H1 (cell line): ENCODE data around the gene TBC1D7. TPM values are rescaled to one million over a fixed set of nuclear protein-coding genes. Genes with fewer than 3 reads are reported as not detected.
A peak's percentile ranks its signal among the peaks of the same experiment; 100 is the strongest.

Experiments
- CTCF ChIA-PET: fragments of 300-600 bp; sonication (Branson Sonifier 250); formaldehyde crosslinking; loops from one replicate; lab custom pipeline; 2021; ENCODE audit not compliant: partially characterized antibody; lab: Charles Lee
- POLR2A ChIA-PET: fragments of 300-600 bp; sonication (Branson Sonifier 250); formaldehyde crosslinking; loops from one replicate; lab custom pipeline; 2021; ENCODE audit warnings: inconsistent platforms; ENCODE audit not compliant: partially characterized antibody; lab: Charles Lee
- DNase-seq, 2 experiments: peaks; one replicate each; pipeline versions ENCODE4 v3.0.0 to v3.0.0-alpha.2; 2010 to 2022; ENCODE audit warnings: low spot score in 2 of 2, low read depth in 1 of 2, mixed read lengths in 1 of 2
- FAIRE-seq: peaks from 2 replicates; lab custom pipeline; 2011; peaks lifted over from hg19 to GRCh38; lab: Jason Lieb, UNC
- H2AFZ ChIP-seq: 2 replicates; pipeline ENCODE4 v1.8.1; 2012; ENCODE audit warnings: low read length, inconsistent platforms
- H2AK5ac ChIP-seq: 2 replicates; pipeline ENCODE4 v1.6.1; 2013; ENCODE audit warnings: low read depth, low read length
- H2BK120ac ChIP-seq: replicated peaks from 2 replicates; pipeline ENCODE3; 2013; ENCODE audit warnings: low read depth, low read length, inconsistent platforms
- H2BK12ac ChIP-seq: 2 replicates; pipeline ENCODE4 v1.6.1; 2013; ENCODE audit warnings: low read depth, low read length
- H2BK15ac ChIP-seq: 2 replicates; pipeline ENCODE4 v1.6.1; 2013; ENCODE audit warnings: low read length
- H2BK20ac ChIP-seq: 2 replicates; pipeline ENCODE4 v1.6.1; 2013; ENCODE audit warnings: low read length
- H2BK5ac ChIP-seq: 2 replicates; pipeline ENCODE4 v1.6.1; 2013; ENCODE audit warnings: low read depth, low read length
- H3K14ac ChIP-seq: 2 replicates; pipeline ENCODE4 v1.6.1; 2013; ENCODE audit warnings: inconsistent platforms; ENCODE audit not compliant: insufficient read length
- H3K18ac ChIP-seq: 2 replicates; pipeline ENCODE4 v1.6.1; 2013; ENCODE audit warnings: low read length; ENCODE audit errors: extremely low read depth
- H3K23ac ChIP-seq: 2 replicates; pipeline ENCODE4 v1.6.1; 2013; ENCODE audit warnings: inconsistent platforms; ENCODE audit not compliant: insufficient read length
- H3K23me2 ChIP-seq: 2 replicates; pipeline ENCODE4 v1.6.1; 2013; ENCODE audit warnings: low read depth, low read length
- H3K27ac ChIP-seq: 2 replicates; pipeline ENCODE4 v1.6.1; 2011; ENCODE audit warnings: low read depth, low read length, inconsistent platforms
- H3K27me3 ChIP-seq, 4 experiments: replicated peaks in 1 of 4; 1 replicate in 1 of 4; 2 replicates in 3 of 4; pipeline versions ENCODE4 v1.6.1 to v1.8.1; 2011 to 2013; ENCODE audit warnings: low read length in 3 of 4, mild to moderate bottlenecking in 3 of 4, inconsistent platforms in 2 of 4, mixed read lengths in 2 of 4, moderate library complexity in 1 of 4; ENCODE audit not compliant: control insufficient read depth in 3 of 4, insufficient read depth in 3 of 4; ENCODE audit errors: extremely low read depth in 1 of 4
- H3K36me3 ChIP-seq, 4 experiments: 2 replicates each; pipeline versions ENCODE4 v1.6.1 to v1.8.1; 2011 to 2013; ENCODE audit warnings: mild to moderate bottlenecking in 4 of 4, low read length in 3 of 4, moderate library complexity in 2 of 4, control low read depth in 1 of 4, inconsistent platforms in 1 of 4; ENCODE audit not compliant: insufficient read depth in 4 of 4, control insufficient read depth in 2 of 4
- H3K4ac ChIP-seq: replicated peaks from 2 replicates; pipeline ENCODE3; 2013; ENCODE audit warnings: low read length, low read depth, mixed read lengths, inconsistent platforms; ENCODE audit not compliant: insufficient read length
- H3K4me1 ChIP-seq, 4 experiments: replicated peaks in 1 of 4; 1 replicate in 1 of 4; 2 replicates in 3 of 4; pipeline versions ENCODE4 v1.6.1 to v1.8.1; 2011 to 2013; ENCODE audit warnings: low read length in 3 of 4, inconsistent platforms in 2 of 4, mixed read lengths in 1 of 4; ENCODE audit not compliant: insufficient read depth in 4 of 4, control insufficient read depth in 3 of 4
- H3K4me2 ChIP-seq, 2 experiments: 2 replicates each; pipeline versions ENCODE4 v1.6.1 to v1.8.1; 2011 to 2013; ENCODE audit warnings: low read depth in 2 of 2, low read length in 2 of 2, control low read depth in 1 of 2, inconsistent platforms in 1 of 2, mild to moderate bottlenecking in 1 of 2; ENCODE audit not compliant: insufficient read depth in 1 of 2
- H3K4me3 ChIP-seq, 4 experiments: fragments of 200-600, 300-600 bp in 1 of 4; sonication (generic), shearing (Covaris generic), sonication (Bioruptor Twin) in 1 of 4; 2 replicates each; pipeline versions ENCODE4 v1.5.1 to v1.8.1; 2011 to 2016; ENCODE audit warnings: low read length in 4 of 4, low read depth in 3 of 4, control low read depth in 2 of 4, inconsistent platforms in 2 of 4, mild to moderate bottlenecking in 2 of 4, mixed read lengths in 1 of 4, moderate library complexity in 1 of 4; ENCODE audit not compliant: insufficient read depth in 2 of 4; ENCODE audit errors: extremely low read depth in 1 of 4
- H3K56ac ChIP-seq: replicated peaks from 2 replicates; pipeline ENCODE3; 2013; ENCODE audit warnings: low read depth, mild to moderate bottlenecking, mixed read lengths, low read length, inconsistent platforms; ENCODE audit not compliant: insufficient read length
- H3K79me1 ChIP-seq: 2 replicates; pipeline ENCODE4 v1.6.1; 2013; ENCODE audit warnings: low read depth, low read length, control low read depth
- H3K79me2 ChIP-seq, 2 experiments: 2 replicates each; pipeline versions ENCODE4 v1.6.1 to v1.8.1; 2012 to 2013; ENCODE audit warnings: low read length in 2 of 2, mild to moderate bottlenecking in 2 of 2, inconsistent platforms in 1 of 2; ENCODE audit not compliant: insufficient read depth in 2 of 2, control insufficient read depth in 1 of 2
- H3K9ac ChIP-seq, 4 experiments: replicated peaks in 1 of 4; 1 replicate in 1 of 4; 2 replicates in 3 of 4; pipeline versions ENCODE4 v1.6.1 to v1.8.1; 2011 to 2013; ENCODE audit warnings: low read depth in 3 of 4, low read length in 3 of 4, control low read depth in 2 of 4, mild to moderate bottlenecking in 2 of 4, moderate library complexity in 2 of 4, inconsistent platforms in 1 of 4; ENCODE audit errors: extremely low read depth in 1 of 4
- H3K9me3 ChIP-seq, 2 experiments: 2 replicates each; pipeline versions ENCODE4 v1.6.1 to v1.8.1; 2012 to 2013; ENCODE audit warnings: mild to moderate bottlenecking in 2 of 2, moderate library complexity in 2 of 2, control low read depth in 1 of 2, inconsistent platforms in 1 of 2, low read depth in 1 of 2, low read length in 1 of 2, mixed read lengths in 1 of 2; ENCODE audit not compliant: insufficient read depth in 2 of 2
- H4K20me1 ChIP-seq, 2 experiments: replicated peaks in 1 of 2; 2 replicates each; pipeline versions ENCODE3 to v1.8.1; 2011 to 2013; ENCODE audit warnings: inconsistent platforms in 2 of 2, low read length in 2 of 2, mild to moderate bottlenecking in 1 of 2; ENCODE audit not compliant: insufficient read depth in 2 of 2, control insufficient read depth in 1 of 2
- H4K5ac ChIP-seq: 2 replicates; pipeline ENCODE4 v1.6.1; 2013; ENCODE audit warnings: low read length, low read depth, mixed read lengths, inconsistent platforms; ENCODE audit not compliant: insufficient read length
- H4K8ac ChIP-seq: 2 replicates; pipeline ENCODE4 v1.8.0; 2013; ENCODE audit warnings: mild to moderate bottlenecking, moderate library complexity, low read length, inconsistent platforms; ENCODE audit not compliant: insufficient read depth; ENCODE audit errors: extremely low read depth
- H4K91ac ChIP-seq: replicated peaks from 2 replicates; pipeline ENCODE3; 2013; ENCODE audit warnings: low read length, mixed read lengths, inconsistent platforms; ENCODE audit not compliant: insufficient read length
- BACH1 ChIP-seq: IDR thresholded peaks from 2 replicates; pipeline ENCODE4 v1.6.1; 2012; ENCODE audit warnings: low read length, improper control_type of control experiment
- CTCF ChIP-seq, 3 experiments: IDR thresholded peaks; 1 replicate in 2 of 3; 2 replicates in 1 of 3; pipeline versions ENCODE4 v1.5.1 to v1.6.1; 2011; ENCODE audit warnings: low read length in 3 of 3, mild to moderate bottlenecking in 3 of 3, inconsistent platforms in 2 of 3, low read depth in 1 of 3, moderate library complexity in 1 of 3; ENCODE audit not compliant: insufficient read depth in 1 of 3; ENCODE audit errors: control extremely low read depth in 1 of 3
- JUN ChIP-seq: IDR thresholded peaks from 2 replicates; pipeline ENCODE4 v1.6.1; 2011; ENCODE audit warnings: low read depth, mild to moderate bottlenecking, improper control_type of control experiment, low read length
- RAD21 ChIP-seq, 2 experiments: IDR thresholded peaks in 1 of 2; conservative IDR thresholded peaks in 1 of 2; 2 replicates each; pipeline ENCODE4 v1.6.1; 2011; ENCODE audit warnings: low read depth in 2 of 2, low read length in 2 of 2, improper control_type of control experiment in 1 of 2, inconsistent platforms in 1 of 2, mild to moderate bottlenecking in 1 of 2, moderate library complexity in 1 of 2
- SIRT6 ChIP-seq: IDR thresholded peaks from one replicate; pipeline ENCODE4 v1.7.1; 2012; ENCODE audit warnings: low read length, inconsistent platforms
- TAF7 ChIP-seq: optimal IDR thresholded peaks from 2 replicates; pipeline ENCODE3; 2011; ENCODE audit warnings: low read depth, mild to moderate bottlenecking, inconsistent platforms, low read length, moderate library complexity, borderline replicate concordance
- YY1 ChIP-seq: IDR thresholded peaks from 2 replicates; pipeline ENCODE4 v1.6.1; 2011; ENCODE audit warnings: low read depth, mild to moderate bottlenecking, low read length
- WGBS, 2 experiments: shearing (Covaris generic) in 1 of 2; methylation state at CpG; one replicate each; pipeline versions ENCODE4 v1.1.6 to v1.1.7; 2013 to 2015; ENCODE audit warnings: low lambda C conversion rate in 2 of 2, mixed read lengths in 2 of 2, inconsistent platforms in 1 of 2, low coverage in 1 of 2, missing lambda C conversion rate in 1 of 2; ENCODE audit not compliant: insufficient replicate concordance in 2 of 2, insufficient coverage in 1 of 2, insufficient read length in 1 of 2; ENCODE audit errors: extremely low coverage in 1 of 2, missing lambda C conversion rate in 1 of 2; 5-methylcytosine and 5-hydroxymethylcytosine counted together
- polyA plus RNA-seq, 7 experiments: library from polyadenylated mRNA; depleted of rRNA in 3 of 7; stranded (reverse) in 5 of 7; unstranded in 2 of 7; fragments of >200 nt in 5 of 7; fragments of 200-250 nt in 2 of 7; gene quantifications; 1 replicate in 5 of 7; 2 replicates in 1 of 7; 4 replicates in 1 of 7; pipeline versions ENCODE4 v1.2.1 to v1.2.3, GENCODE V29; 2011 to 2013; ENCODE audit warnings: missing spikeins in 2 of 7, mixed read lengths in 2 of 7
- total RNA-seq: library from RNA; stranded (reverse); fragmentation: NEBNext Ultra II Directional; extraction: Animal tissue kit (Norgen Biotek cat#: 25700); gene quantifications from 2 replicates; pipeline ENCODE4 v1.2.1, GENCODE V29; 2021

Gene TBC1D7
- total and polyA plus RNA-seq, 2 of the 8 experiments (the other 6 are each of a cell fraction or from before 2014, with no cell fraction given): 46.1 to 55.2 TPM

GRCh38 chr6:13336553-13336952, 8.2 kb upstream of the TBC1D7 start:
- no peak overlapping the region for H3K9ac ChIP-seq
- H2AFZ ChIP-seq: no peak overlapping the region
- H2BK20ac ChIP-seq: no peak overlapping the region
- no peak overlapping the region for H2BK5ac ChIP-seq
- no peak overlapping the region for H3K4me3 ChIP-seq
- H3K79me1 ChIP-seq: no peaks in the 10 kb centered on the region
- no peaks in the 10 kb centered on the region for H3K23me2 ChIP-seq
- no peak overlapping the region for H4K8ac ChIP-seq
- FAIRE-seq: peak; percentile 97
- no peak overlapping the region for H3K4ac ChIP-seq
- H3K36me3 ChIP-seq: no peaks in the 10 kb centered on the region
- H3K9me3 ChIP-seq: no peaks in the 10 kb centered on the region
- no peaks in the 10 kb centered on the region; a peak in 1 of 7 replicates for H3K27me3 ChIP-seq
- CTCF ChIA-PET: interaction anchor here (0.7 to 3.7 kb wide), 8 partner anchors 8 to 261 kb away, joined by 3 to 14 read pairs (median 3); no protein-coding TSS in a partner anchor
- POLR2A ChIA-PET: no interaction called here
- H2BK12ac ChIP-seq: no peak overlapping the region
- H2BK15ac ChIP-seq: no peak overlapping the region
- H4K91ac ChIP-seq: no peak overlapping the region
- TF ChIP-seq BACH1 (0 out of 2 replicates have a peak, but pooled peaks have one; percentile 15), SIRT6 (no peak), CTCF (IDR thresholded peaks at IDR 0.05; ENCODE audit: control extremely low read depth in 1 of 3, insufficient read depth in 1 of 3, low read depth in 1 of 3, low read length in 3 of 3) (peak; percentile 72 to 98 (median 87)), RAD21 (IDR thresholded peaks at IDR 0.05 in 1 of 2, conservative IDR thresholded peaks at IDR 0.05 in 1 of 2; ENCODE audit: low read depth in 2 of 2, low read length in 2 of 2) (peak; percentile 97 to 98), JUN (no peak), YY1 (peak; percentile 38; the same call in 1 of the 2 replicates), TAF7 (no peak)
- H2BK120ac ChIP-seq: no peak overlapping the region
- H3K4me2 ChIP-seq: no peak overlapping the region
- no peak overlapping the region for H4K5ac ChIP-seq
- 37% methylated on average over 11 of the region's 11 CpGs; no CpG with 5 or more reads in 1 of the 2 experiments for WGBS, 2 experiments
- H3K23ac ChIP-seq: no peak overlapping the region
- DNase-seq: peak; percentile 88 to 98
- no peak overlapping the region for H2AK5ac ChIP-seq
- no peaks in the 10 kb centered on the region for H4K20me1 ChIP-seq
- H3K79me2 ChIP-seq: no peaks in the 10 kb centered on the region
- no peak overlapping the region for H3K14ac ChIP-seq
- H3K56ac ChIP-seq: no peak overlapping the region
- no peak overlapping the region for H3K18ac ChIP-seq
- H3K27ac ChIP-seq: no peak overlapping the region
- H3K4me1 ChIP-seq: peaks cover 0 to 2% (median 0%) of the 10 kb centered on the region in 4 experiments; a peak in 1 of 7 replicates
